Activated naive CD8-positive, alpha-beta T cell treated with anti-CD3 and anti-CD28 coated beads for 36 hours (primary cell): ENCODE data around the gene NR0B1. TPM values are rescaled to one million over a fixed set of nuclear protein-coding genes. Genes with fewer than 3 reads are reported as not detected.

ENCODE experiments used
- DNase-seq: peaks from one replicate; pipeline ENCODE4 v3.0.0; 2021
- H3K27ac Mint-ChIP-seq: one replicate; pipeline ENCODE4 v1.8.0; 2022; ENCODE audit warnings: mild to moderate bottlenecking, moderate library complexity, mixed read lengths
- H3K27me3 Mint-ChIP-seq: one replicate; pipeline ENCODE4 v1.8.0; 2022; ENCODE audit warnings: mild to moderate bottlenecking, mixed read lengths
- H3K36me3 Mint-ChIP-seq: one replicate; pipeline ENCODE4 v1.8.0; 2021; ENCODE audit warnings: mild to moderate bottlenecking, mixed read lengths
- H3K4me1 Mint-ChIP-seq: one replicate; pipeline ENCODE4 v1.8.0; 2021; ENCODE audit warnings: mixed read lengths
- H3K4me3 Mint-ChIP-seq: one replicate; pipeline ENCODE4 v1.8.0; 2022; ENCODE audit warnings: mild to moderate bottlenecking, moderate library complexity, mixed read lengths
- H3K9me3 Mint-ChIP-seq: one replicate; pipeline ENCODE4 v1.8.0; 2022; ENCODE audit warnings: mixed read lengths
- total RNA-seq, 2 experiments: library from RNA; stranded (reverse); gene quantifications; one replicate each; pipeline ENCODE4 v1.2.3, GENCODE V29; 2021

NR0B1 gene
- total RNA-seq, 2 experiments from 2014 or later = not detected

DNA sequence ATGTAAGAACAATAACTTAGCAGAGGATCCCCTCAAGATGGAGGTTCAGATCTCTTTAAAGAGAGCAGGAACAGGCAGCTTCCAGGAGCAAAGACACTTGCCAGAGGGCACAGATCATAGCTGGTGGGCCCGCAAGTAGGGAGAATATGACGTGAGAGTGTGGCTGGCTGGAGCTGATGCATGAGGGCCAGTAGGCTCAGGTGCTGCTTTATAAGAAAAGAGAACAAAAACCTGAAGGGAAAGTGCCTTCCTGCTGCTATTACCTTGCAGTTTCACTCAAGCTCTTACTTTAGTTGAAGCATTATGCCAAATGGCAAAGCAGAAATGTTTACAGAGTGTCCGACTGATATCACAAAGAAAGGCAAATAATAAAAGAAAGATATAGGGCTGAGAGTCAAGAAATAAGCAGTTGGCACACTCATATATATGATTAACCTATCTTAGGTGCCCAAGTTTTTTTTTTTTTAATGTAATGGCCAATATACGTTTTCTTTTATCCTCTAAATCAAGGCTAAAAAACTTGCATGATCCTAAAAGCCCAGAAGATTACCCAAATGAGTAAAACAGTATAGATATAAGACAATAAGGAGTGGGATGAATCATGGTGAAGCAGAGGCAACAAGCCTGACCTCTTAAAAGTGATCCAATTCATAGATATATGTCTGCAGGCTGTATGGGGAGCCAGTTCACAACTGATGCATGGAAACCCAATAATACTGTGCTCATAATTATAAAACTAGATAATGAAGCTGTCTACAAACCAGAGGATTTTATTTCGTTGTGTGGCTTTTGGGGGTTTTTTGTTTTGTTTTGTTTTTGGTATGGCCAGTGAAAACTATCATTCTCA, 12.6 kb downstream of the NR0B1 start:
- Mint-ChIP-seq H3K4me1 (no peaks in the 10 kb centered on the region), H3K36me3 (no peaks in the 10 kb centered on the region), H3K27ac (no peak overlapping the region), H3K9me3 (no peaks in the 10 kb centered on the region), H3K27me3 (no peaks in the 10 kb centered on the region), H3K4me3 (no peak overlapping the region)
- no peak for DNase-seq

DNA sequence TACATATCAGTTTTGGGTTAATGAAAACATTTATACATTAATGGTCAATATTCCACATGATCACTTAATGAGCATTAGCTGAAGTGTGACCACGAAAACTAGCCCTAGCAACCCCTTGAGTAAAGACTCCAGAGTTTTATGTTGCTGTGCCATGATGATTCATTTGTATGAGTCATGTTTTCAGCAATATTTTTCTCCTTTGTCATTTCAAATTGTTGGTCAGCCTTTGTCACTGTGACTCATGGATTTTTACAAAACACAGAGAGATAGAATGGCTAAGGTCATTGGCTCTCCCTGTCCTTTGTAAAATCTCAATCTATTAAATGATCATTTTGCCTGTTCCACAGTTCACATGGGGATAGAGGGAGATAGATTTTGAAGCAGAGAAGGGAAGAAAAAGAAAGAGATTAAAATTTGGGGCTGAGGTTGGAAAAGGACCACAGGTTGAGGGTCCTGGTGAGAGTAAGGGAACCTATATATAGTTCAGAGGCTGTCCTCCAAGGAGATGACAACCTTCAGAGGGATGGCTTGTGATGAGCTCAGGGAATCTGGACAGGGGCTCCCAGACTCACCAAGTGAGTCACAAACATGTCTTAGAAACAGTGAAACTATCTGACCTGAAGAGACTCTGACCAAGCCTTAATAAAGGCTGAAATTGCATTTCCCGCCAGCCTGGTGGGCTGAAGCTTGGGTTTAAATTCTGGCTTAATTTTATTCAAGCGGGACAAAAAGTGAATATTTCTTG, 25.6 kb downstream of the NR0B1 start:
- Mint-ChIP-seq H3K9me3 (no peaks in the 10 kb centered on the region), H3K4me3 (no peak overlapping the region), H3K36me3 (no peaks in the 10 kb centered on the region), H3K27ac (no peak overlapping the region), H3K4me1 (no peaks in the 10 kb centered on the region), H3K27me3 (no peaks in the 10 kb centered on the region)
- no peak for DNase-seq

DNA sequence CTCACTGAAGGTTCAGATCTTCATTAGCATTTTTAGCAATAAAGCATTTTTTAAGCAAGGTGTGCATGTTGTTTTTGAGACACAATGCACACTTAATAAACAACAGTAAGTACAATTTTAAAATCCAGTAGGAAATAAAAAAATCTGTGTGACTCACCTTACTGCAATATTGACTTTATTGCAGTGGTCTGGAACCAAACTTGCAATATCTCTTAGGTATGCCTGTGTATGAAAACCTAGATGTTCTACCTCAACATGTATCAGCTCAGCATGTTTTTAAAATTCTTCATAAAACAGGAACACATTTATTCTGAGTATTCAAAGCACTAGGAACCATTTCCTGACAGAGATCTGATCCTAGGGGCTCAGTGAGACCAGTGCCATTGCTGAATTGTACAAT, 26.7 kb downstream of the NR0B1 start:
- no peak for DNase-seq
- Mint-ChIP-seq H3K4me1 (no peaks in the 10 kb centered on the region), H3K27ac (no peak overlapping the region), H3K36me3 (no peaks in the 10 kb centered on the region), H3K9me3 (no peaks in the 10 kb centered on the region), H3K27me3 (no peaks in the 10 kb centered on the region), H3K4me3 (no peak overlapping the region)

DNA sequence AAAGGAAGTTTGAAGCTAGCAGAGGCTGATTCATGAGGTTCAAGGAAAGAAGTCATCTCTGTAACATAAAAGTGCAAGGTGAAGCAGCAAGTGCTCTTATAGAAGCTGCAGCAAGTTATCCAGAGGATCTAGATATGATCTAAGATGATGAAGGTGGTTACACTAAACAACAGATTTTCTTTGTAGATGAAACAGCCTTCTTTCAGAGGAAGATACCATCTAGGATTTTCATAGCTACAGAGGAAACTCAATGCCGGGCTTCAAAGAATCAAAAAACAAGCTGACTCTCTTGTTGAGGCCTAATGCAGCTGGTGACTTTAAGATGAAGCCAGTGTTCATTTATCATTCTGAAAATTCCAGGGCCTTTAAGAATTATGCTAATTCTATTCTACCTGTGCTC, 28.8 kb downstream of the NR0B1 start:
- Mint-ChIP-seq H3K27ac (no peak overlapping the region), H3K9me3 (no peaks in the 10 kb centered on the region), H3K27me3 (no peaks in the 10 kb centered on the region), H3K36me3 (no peaks in the 10 kb centered on the region), H3K4me3 (no peak overlapping the region), H3K4me1 (no peaks in the 10 kb centered on the region)
- no peak for DNase-seq

DNA sequence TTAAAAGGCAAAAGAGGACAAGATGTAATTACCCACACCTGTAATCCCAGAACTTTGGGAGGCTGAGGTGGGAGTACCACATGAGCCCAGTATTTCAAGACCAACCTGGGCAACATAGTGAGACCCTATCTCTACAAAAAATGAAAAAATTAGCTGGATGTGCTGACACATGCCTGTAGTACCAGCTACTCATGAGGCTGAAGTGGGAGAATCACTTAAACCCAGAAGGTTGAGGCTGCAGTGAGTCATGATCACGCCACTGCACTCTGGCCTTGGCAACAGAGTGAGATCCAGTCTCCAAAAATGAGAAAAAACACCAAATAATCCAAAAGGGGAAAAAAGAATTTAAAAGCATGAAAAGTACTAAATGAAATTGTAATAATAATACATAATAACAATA, 30.8 kb downstream of the NR0B1 start:
- H3K4me1 Mint-ChIP-seq = no peaks in the 10 kb centered on the region
- H3K27ac Mint-ChIP-seq = no peak overlapping the region
- no peaks in the 10 kb centered on the region for H3K27me3 Mint-ChIP-seq
- no peaks in the 10 kb centered on the region for H3K9me3 Mint-ChIP-seq
- DNase-seq = no peak
- H3K36me3 Mint-ChIP-seq = no peaks in the 10 kb centered on the region
- H3K4me3 Mint-ChIP-seq = no peak overlapping the region

DNA sequence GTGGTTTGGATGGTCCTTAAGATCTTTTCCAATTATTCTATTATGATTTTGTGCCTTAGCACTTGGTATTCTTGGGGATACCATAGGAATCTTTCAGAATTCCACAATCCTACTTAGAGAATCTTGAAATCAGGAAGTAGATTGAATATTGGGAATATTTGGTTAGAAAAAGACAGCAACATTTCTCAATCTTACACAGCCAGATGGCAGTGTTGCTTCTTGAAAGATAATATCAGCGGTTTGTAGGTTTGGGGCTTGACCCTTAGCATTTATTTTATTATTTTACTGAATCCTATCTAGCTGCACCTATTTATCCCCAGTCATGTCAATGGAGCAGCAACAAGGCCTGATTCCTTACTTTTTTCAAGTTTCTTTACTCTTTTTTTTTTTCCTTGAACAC, 33.7 kb downstream of the NR0B1 start:
- Mint-ChIP-seq H3K27ac (no peak overlapping the region), H3K27me3 (no peaks in the 10 kb centered on the region), H3K36me3 (no peaks in the 10 kb centered on the region), H3K9me3 (no peaks in the 10 kb centered on the region), H3K4me3 (no peak overlapping the region), H3K4me1 (no peaks in the 10 kb centered on the region)
- no peak for DNase-seq

DNA sequence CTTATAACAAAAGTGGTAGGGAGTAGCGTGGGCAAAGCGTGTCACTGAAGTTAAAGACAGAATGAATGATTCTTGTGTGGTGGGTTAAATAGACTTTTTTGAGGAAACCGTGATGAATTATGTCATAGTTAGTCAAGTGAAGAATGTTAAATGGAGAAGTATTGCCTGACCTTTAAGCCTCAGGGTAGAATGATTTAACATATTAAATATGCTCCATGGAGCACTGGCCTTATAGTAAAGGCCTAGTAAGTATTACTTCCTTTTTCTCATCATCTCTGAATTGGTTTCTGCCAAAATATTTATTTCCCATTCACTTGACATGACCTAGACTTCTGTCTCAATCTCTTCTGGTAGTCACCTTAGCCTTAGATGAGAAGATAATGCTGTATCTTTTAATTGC, 38.6 kb downstream of the NR0B1 start:
- no peak for DNase-seq
- Mint-ChIP-seq H3K4me1 (no peaks in the 10 kb centered on the region), H3K36me3 (no peaks in the 10 kb centered on the region), H3K27me3 (no peaks in the 10 kb centered on the region), H3K9me3 (no peaks in the 10 kb centered on the region), H3K27ac (no peak overlapping the region), H3K4me3 (no peak overlapping the region)

DNA sequence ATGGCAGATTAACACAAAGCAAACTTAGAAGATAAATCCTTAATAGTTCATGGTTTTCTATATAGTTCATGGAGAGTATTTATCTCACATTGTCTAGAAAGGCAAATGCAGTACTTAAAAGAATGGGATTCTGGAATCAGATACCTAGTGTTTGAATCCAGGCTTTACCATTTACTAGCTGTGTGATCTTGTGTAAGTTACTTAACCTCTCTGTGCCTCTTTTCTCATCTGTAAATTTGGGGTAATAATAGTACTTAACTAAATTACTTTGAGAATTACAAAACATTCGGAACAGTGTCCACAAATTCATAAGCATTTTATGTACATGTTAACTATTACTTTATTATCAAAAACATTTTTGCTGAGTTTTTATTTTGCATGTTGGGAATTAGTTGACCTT, 46.4 kb downstream of the NR0B1 start:
- no peak overlapping the region for H3K27ac Mint-ChIP-seq
- DNase-seq = no peak
- no peaks in the 10 kb centered on the region for H3K9me3 Mint-ChIP-seq
- no peaks in the 10 kb centered on the region for H3K4me1 Mint-ChIP-seq
- H3K36me3 Mint-ChIP-seq = no peaks in the 10 kb centered on the region
- no peaks in the 10 kb centered on the region for H3K27me3 Mint-ChIP-seq
- no peak overlapping the region for H3K4me3 Mint-ChIP-seq

DNA sequence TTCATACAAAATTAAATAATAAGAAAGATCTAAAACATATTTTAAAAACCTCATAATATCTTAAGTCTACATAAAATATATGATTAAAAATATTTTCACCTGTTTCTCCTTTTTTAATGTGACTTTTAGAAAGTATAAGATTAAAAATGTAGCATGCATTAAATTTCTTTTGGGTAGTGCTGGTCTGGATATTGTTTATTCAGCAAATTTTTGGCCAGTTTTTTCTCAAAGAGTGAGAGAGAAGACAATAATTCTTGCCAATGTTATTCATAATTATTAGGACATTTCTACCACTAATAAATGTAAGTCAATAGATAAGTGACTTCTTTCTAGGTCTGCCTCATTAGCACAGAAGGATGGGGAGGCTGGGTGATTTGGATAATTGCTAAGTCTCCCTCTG, 48.2 kb downstream of the NR0B1 start:
- Mint-ChIP-seq H3K4me3 (no peak overlapping the region), H3K4me1 (no peaks in the 10 kb centered on the region), H3K36me3 (no peaks in the 10 kb centered on the region), H3K27ac (no peak overlapping the region), H3K27me3 (no peaks in the 10 kb centered on the region), H3K9me3 (no peaks in the 10 kb centered on the region)
- no peak for DNase-seq

DNA sequence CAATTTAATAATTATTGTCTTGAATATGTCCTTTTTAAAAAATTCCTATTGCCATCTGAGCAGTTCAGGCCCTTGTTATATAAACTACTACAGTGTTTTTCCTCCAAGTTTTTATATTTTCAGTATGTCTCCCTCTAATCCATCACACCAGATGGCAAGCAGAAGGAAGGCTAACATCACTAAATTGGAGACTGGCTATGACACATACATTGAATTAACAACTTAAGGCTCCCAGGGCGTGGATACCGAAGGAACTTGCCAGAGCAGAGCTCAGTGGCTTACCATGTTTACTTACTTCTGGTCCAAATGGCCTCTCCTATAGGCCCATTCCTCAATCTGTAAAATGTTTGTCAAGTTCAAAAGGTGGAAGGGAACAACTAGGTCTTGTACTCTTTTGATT, 49.3 kb downstream of the NR0B1 start:
- no peaks in the 10 kb centered on the region for H3K4me1 Mint-ChIP-seq
- H3K36me3 Mint-ChIP-seq = no peaks in the 10 kb centered on the region
- H3K4me3 Mint-ChIP-seq = no peak overlapping the region
- DNase-seq = no peak
- no peaks in the 10 kb centered on the region for H3K27me3 Mint-ChIP-seq
- no peaks in the 10 kb centered on the region for H3K9me3 Mint-ChIP-seq
- no peak overlapping the region for H3K27ac Mint-ChIP-seq

Other genes with a start within 250 kb of the NR0B1 start
- not detected for gene MAGEB2, start 93.8 kb downstream of the NR0B1 start, total RNA-seq
- gene MAGEB3, start 78.7 kb downstream of the NR0B1 start, total RNA-seq = not detected
- not detected for gene MAGEB4, start 67.4 kb downstream of the NR0B1 start, total RNA-seq
- gene MAGEB1, start 62.2 kb downstream of the NR0B1 start, total RNA-seq = not detected